ENCODE data around the gene MYO18B.

DNA sequence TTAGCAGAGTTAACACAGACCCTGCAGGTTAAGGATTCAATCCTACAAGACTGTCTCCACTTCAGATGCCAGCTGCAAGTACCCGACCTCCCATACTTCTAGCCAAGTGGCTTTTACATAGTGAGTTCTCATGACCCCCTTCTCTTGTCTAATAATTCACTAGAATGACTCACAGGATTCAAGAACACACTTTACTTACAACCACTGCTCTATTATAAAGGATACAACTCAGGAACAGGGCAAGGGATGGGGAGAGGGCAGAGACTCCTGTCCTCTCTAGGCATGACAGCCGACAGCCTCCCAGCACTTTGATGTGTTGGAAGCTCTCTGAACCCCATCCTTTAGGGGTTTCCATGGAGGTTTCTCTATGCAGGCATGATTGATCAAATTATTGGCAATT lies 60.0 kb downstream of the MYO18B start:
- no peak for TF ChIP-seq POLR2A (IDR thresholded peaks at IDR 0.05)
- TF ChIP-seq, protein P1, sequence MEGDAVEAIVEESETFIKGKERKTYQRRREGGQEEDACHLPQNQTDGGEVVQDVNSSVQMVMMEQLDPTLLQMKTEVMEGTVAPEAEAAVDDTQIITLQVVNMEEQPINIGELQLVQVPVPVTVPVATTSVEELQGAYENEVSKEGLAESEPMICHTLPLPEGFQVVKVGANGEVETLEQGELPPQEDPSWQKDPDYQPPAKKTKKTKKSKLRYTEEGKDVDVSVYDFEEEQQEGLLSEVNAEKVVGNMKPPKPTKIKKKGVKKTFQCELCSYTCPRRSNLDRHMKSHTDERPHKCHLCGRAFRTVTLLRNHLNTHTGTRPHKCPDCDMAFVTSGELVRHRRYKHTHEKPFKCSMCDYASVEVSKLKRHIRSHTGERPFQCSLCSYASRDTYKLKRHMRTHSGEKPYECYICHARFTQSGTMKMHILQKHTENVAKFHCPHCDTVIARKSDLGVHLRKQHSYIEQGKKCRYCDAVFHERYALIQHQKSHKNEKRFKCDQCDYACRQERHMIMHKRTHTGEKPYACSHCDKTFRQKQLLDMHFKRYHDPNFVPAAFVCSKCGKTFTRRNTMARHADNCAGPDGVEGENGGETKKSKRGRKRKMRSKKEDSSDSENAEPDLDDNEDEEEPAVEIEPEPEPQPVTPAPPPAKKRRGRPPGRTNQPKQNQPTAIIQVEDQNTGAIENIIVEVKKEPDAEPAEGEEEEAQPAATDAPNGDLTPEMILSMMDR (IDR thresholded peaks at IDR 0.05), result no peak
- no peak for TF ChIP-seq POLR2AphosphoS5 (IDR thresholded peaks at IDR 0.05; ENCODE audit: insufficient read depth in 1 of 2, low read depth in 1 of 2)

Measured in vagina (tissue), 2 donors.